Measurements from ENCODE around the gene ATG16L2. TPM values are rescaled to one million over a fixed set of nuclear protein-coding genes. Genes with fewer than 3 reads are reported as not detected.

Gene ATG16L2
- total RNA-seq, 1 experiment from 2014 or later, result 22.2 TPM

DNA sequence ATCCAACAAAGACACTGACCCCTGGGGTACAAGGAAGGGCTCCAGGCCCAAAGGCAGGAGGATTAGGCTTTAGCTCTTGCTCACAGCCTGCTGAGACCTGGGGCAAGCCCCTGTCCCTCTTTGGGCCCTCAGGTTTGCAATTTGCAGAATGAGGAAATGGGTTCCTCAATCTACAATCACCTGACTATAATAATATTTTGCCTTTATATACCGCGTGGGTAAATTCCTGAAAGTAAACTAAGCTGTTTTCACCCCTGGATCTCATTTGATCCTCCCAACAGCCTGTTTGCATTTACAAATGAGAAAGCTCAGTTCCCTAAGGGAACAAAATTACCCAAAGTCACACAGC is 21.2 kb upstream of the ATG16L2 start:
- ATAC-seq (no peak), DNase-seq (ENCODE audit: low spot score) (no peak)
- Mint-ChIP-seq H3K36me3 (no peaks in the 10 kb centered on the region), H3K27me3 (ENCODE audit: low read depth) (no peaks in the 10 kb centered on the region), H3K4me1 (peaks cover 18% of the 10 kb centered on the region), H3K9me3 (no peaks in the 10 kb centered on the region), H3K4me3 (peak overlapping the region; percentile 98), H3K27ac (no peak overlapping the region; the same call in 1 of the 2 replicates)
- POLR2A ChIA-PET, result interaction anchor here (1.4 kb wide), 1 partner anchor 61 kb away, joined by 3 read pairs; no protein-coding TSS in a partner anchor
- no peak for TF ChIP-seq GRHL2 (CRISPR knock-in tag; IDR thresholded peaks at IDR 0.05; ENCODE audit: insufficient replicate concordance, severe bottlenecking)
- TF ChIP-seq ZBTB21 (CRISPR knock-in tag; IDR thresholded peaks at IDR 0.05; ENCODE audit: borderline replicate concordance), result no peak
- TF ChIP-seq, protein P1, sequence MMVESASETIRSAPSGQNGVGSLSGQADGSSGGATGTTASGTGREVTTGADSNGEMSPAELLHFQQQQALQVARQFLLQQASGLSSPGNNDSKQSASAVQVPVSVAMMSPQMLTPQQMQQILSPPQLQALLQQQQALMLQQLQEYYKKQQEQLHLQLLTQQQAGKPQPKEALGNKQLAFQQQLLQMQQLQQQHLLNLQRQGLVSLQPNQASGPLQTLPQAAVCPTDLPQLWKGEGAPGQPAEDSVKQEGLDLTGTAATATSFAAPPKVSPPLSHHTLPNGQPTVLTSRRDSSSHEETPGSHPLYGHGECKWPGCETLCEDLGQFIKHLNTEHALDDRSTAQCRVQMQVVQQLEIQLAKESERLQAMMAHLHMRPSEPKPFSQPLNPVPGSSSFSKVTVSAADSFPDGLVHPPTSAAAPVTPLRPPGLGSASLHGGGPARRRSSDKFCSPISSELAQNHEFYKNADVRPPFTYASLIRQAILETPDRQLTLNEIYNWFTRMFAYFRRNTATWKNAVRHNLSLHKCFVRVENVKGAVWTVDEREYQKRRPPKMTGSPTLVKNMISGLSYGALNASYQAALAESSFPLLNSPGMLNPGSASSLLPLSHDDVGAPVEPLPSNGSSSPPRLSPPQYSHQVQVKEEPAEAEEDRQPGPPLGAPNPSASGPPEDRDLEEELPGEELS (CRISPR knock-in tag; IDR thresholded peaks at IDR 0.05), result no peak
- no peak for TF ChIP-seq ZNF423 (CRISPR knock-in tag; IDR thresholded peaks at IDR 0.05)
- TF ChIP-seq, protein P2, sequence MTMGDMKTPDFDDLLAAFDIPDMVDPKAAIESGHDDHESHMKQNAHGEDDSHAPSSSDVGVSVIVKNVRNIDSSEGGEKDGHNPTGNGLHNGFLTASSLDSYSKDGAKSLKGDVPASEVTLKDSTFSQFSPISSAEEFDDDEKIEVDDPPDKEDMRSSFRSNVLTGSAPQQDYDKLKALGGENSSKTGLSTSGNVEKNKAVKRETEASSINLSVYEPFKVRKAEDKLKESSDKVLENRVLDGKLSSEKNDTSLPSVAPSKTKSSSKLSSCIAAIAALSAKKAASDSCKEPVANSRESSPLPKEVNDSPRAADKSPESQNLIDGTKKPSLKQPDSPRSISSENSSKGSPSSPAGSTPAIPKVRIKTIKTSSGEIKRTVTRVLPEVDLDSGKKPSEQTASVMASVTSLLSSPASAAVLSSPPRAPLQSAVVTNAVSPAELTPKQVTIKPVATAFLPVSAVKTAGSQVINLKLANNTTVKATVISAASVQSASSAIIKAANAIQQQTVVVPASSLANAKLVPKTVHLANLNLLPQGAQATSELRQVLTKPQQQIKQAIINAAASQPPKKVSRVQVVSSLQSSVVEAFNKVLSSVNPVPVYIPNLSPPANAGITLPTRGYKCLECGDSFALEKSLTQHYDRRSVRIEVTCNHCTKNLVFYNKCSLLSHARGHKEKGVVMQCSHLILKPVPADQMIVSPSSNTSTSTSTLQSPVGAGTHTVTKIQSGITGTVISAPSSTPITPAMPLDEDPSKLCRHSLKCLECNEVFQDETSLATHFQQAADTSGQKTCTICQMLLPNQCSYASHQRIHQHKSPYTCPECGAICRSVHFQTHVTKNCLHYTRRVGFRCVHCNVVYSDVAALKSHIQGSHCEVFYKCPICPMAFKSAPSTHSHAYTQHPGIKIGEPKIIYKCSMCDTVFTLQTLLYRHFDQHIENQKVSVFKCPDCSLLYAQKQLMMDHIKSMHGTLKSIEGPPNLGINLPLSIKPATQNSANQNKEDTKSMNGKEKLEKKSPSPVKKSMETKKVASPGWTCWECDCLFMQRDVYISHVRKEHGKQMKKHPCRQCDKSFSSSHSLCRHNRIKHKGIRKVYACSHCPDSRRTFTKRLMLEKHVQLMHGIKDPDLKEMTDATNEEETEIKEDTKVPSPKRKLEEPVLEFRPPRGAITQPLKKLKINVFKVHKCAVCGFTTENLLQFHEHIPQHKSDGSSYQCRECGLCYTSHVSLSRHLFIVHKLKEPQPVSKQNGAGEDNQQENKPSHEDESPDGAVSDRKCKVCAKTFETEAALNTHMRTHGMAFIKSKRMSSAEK (CRISPR knock-in tag; IDR thresholded peaks at IDR 0.05; ENCODE audit: borderline replicate concordance), result no peak
- CTCF ChIA-PET, result interaction anchor here (0.6 to 4.5 kb wide), 13 partner anchors 11 to 394 kb away, joined by 3 to 81 read pairs (median 5); partner anchors contain the start of gene ATG16L2

DNA sequence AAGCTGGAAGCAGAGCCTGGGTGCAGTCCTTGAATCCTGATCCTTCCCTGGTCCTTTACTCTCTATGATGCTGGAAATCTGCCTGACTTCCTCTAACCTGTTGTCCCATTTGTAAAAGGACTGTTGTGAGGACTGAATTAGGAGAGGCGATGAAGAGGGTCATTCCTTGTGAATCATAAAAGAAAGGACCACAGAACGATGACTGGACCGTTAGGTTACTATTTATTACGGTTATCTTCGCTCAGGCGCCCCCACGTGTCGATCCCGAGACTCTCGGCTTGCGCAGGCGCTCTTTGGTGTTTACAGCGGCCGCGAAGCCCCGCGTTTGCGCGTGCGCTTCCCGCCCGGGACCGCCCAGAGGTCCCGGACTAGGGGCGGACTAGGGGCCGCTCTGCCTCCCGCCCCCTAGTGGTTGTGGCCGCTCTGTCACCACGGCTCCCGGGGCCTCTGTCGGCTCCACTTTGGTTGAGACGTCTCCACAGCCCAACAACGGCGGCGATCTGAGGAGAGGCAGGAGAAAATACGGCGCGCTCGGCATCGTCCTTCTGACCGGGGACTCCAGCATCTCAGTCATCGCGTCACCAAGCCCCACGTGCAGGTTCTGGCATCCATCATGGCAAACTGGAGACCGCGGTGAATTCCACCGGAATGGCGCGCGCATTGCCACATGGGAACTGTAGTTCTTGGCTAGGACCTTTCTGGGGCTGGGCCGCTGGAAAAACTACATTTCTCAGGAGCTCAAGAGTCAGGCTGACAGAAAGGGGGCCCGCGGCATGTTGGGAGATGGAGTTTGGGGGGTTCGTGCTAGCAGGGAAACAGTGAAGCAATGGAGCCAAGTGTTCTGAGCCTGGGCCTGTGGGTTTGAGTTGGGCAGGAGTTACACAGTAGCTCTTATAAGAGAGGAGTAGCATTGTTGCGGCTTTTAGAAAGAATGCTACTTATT is 20.5 kb upstream of the ATG16L2 start, which contains the start of gene STARD10:
Gene STARD10, minus strand, starts transcription at position 623 of the 943 bp plus-strand sequence. CDS start 12,866 bp downstream, outside the sequence.
- Mint-ChIP-seq H3K27ac (peak within 1 kb of the TSS; percentile 98), H3K4me1 (peaks cover 25% of the 10 kb centered on the region), H3K36me3 (no peaks in the 10 kb centered on the region), H3K27me3 (ENCODE audit: low read depth) (no peaks in the 10 kb centered on the region), H3K4me3 (peak within 1 kb of the TSS; percentile 98), H3K9me3 (no peaks in the 10 kb centered on the region)
- DNase-seq (ENCODE audit: low spot score), result peak; percentile 95
- ATAC-seq, result peak; percentile 86
- ChIA-PET CTCF (interaction anchor here (0.6 to 4.5 kb wide), 60 partner anchors 9 to 741 kb away, joined by 3 to 81 read pairs (median 4); partner anchors contain the start of genes ARAP1, ATG16L2 and FCHSD2), POLR2A (interaction anchor here (0.8 to 1.4 kb wide), 5 partner anchors 12 to 62 kb away, joined by 3 to 5 read pairs (median 3); no protein-coding TSS in a partner anchor)
- TF ChIP-seq, protein P3, sequence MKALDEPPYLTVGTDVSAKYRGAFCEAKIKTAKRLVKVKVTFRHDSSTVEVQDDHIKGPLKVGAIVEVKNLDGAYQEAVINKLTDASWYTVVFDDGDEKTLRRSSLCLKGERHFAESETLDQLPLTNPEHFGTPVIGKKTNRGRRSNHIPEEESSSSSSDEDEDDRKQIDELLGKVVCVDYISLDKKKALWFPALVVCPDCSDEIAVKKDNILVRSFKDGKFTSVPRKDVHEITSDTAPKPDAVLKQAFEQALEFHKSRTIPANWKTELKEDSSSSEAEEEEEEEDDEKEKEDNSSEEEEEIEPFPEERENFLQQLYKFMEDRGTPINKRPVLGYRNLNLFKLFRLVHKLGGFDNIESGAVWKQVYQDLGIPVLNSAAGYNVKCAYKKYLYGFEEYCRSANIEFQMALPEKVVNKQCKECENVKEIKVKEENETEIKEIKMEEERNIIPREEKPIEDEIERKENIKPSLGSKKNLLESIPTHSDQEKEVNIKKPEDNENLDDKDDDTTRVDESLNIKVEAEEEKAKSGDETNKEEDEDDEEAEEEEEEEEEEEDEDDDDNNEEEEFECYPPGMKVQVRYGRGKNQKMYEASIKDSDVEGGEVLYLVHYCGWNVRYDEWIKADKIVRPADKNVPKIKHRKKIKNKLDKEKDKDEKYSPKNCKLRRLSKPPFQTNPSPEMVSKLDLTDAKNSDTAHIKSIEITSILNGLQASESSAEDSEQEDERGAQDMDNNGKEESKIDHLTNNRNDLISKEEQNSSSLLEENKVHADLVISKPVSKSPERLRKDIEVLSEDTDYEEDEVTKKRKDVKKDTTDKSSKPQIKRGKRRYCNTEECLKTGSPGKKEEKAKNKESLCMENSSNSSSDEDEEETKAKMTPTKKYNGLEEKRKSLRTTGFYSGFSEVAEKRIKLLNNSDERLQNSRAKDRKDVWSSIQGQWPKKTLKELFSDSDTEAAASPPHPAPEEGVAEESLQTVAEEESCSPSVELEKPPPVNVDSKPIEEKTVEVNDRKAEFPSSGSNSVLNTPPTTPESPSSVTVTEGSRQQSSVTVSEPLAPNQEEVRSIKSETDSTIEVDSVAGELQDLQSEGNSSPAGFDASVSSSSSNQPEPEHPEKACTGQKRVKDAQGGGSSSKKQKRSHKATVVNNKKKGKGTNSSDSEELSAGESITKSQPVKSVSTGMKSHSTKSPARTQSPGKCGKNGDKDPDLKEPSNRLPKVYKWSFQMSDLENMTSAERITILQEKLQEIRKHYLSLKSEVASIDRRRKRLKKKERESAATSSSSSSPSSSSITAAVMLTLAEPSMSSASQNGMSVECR (CRISPR knock-in tag; IDR thresholded peaks at IDR 0.05; ENCODE audit: borderline replicate concordance), result no peak
- TF ChIP-seq ZNF423 (CRISPR knock-in tag; IDR thresholded peaks at IDR 0.05) (no peak), NFYB (CRISPR knock-in tag; conservative IDR thresholded peaks at IDR 0.05; ENCODE audit: low read depth) (no peak), IRF2 (CRISPR knock-in tag; IDR thresholded peaks at IDR 0.05; ENCODE audit: borderline replicate concordance, low read depth) (no peak), RORB (CRISPR knock-in tag; IDR thresholded peaks at IDR 0.05) (no peak), SOX15 (CRISPR knock-in tag; IDR thresholded peaks at IDR 0.05) (no peak), ZNF263 (CRISPR knock-in tag; IDR thresholded peaks at IDR 0.05; ENCODE audit: low read depth) (no peak), PRRX2 (CRISPR knock-in tag; IDR thresholded peaks at IDR 0.05) (no peak), NR2C2 (CRISPR knock-in tag; IDR thresholded peaks at IDR 0.05) (no peak)
- TF ChIP-seq, protein P4, sequence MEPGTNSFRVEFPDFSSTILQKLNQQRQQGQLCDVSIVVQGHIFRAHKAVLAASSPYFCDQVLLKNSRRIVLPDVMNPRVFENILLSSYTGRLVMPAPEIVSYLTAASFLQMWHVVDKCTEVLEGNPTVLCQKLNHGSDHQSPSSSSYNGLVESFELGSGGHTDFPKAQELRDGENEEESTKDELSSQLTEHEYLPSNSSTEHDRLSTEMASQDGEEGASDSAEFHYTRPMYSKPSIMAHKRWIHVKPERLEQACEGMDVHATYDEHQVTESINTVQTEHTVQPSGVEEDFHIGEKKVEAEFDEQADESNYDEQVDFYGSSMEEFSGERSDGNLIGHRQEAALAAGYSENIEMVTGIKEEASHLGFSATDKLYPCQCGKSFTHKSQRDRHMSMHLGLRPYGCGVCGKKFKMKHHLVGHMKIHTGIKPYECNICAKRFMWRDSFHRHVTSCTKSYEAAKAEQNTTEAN (CRISPR knock-in tag; IDR thresholded peaks at IDR 0.05), result no peak
- TF ChIP-seq, protein P5, sequence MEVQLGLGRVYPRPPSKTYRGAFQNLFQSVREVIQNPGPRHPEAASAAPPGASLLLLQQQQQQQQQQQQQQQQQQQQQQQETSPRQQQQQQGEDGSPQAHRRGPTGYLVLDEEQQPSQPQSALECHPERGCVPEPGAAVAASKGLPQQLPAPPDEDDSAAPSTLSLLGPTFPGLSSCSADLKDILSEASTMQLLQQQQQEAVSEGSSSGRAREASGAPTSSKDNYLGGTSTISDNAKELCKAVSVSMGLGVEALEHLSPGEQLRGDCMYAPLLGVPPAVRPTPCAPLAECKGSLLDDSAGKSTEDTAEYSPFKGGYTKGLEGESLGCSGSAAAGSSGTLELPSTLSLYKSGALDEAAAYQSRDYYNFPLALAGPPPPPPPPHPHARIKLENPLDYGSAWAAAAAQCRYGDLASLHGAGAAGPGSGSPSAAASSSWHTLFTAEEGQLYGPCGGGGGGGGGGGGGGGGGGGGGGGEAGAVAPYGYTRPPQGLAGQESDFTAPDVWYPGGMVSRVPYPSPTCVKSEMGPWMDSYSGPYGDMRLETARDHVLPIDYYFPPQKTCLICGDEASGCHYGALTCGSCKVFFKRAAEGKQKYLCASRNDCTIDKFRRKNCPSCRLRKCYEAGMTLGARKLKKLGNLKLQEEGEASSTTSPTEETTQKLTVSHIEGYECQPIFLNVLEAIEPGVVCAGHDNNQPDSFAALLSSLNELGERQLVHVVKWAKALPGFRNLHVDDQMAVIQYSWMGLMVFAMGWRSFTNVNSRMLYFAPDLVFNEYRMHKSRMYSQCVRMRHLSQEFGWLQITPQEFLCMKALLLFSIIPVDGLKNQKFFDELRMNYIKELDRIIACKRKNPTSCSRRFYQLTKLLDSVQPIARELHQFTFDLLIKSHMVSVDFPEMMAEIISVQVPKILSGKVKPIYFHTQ (CRISPR knock-in tag; IDR thresholded peaks at IDR 0.05), result no peak
